Tibial nerve (tissue), 4 donors: ENCODE results near the gene RFNG. TPM values are rescaled to one million over a fixed set of nuclear protein-coding genes. Genes with fewer than 3 reads are reported as not detected.

Source experiments
- DNase-seq, 2 donors: peaks; one replicate each; pipeline ENCODE4 v3.0.0-alpha.2; 2019; ENCODE audit warnings: low spot score in 2 of 2
- H3K27ac ChIP-seq, 4 donors: fragments of 200-600 bp; sonication (generic) in 3 of 4; one replicate each; pipeline ENCODE4 v1.5.1; 2017 to 2019; ENCODE audit warnings: mild to moderate bottlenecking in 1 of 4
- H3K27me3 ChIP-seq, 2 donors: fragments of 200-600 bp; sonication (generic) in 1 of 2; one replicate each; pipeline versions ENCODE4 v1.5.1 to v1.6.0; 2017 to 2019
- H3K36me3 ChIP-seq, 3 donors: fragments of 200-600 bp; sonication (generic); one replicate each; pipeline ENCODE4 v1.5.1; 2018 to 2019
- H3K4me1 ChIP-seq, 4 donors: fragments of 200-600 bp; sonication (generic) in 3 of 4; one replicate each; pipeline ENCODE4 v1.5.1; 2017 to 2019
- H3K4me3 ChIP-seq, 4 donors: fragments of 200-600 bp; sonication (generic) in 3 of 4; one replicate each; pipeline ENCODE4 v1.5.1; 2017 to 2019; ENCODE audit warnings: mild to moderate bottlenecking in 1 of 4, moderate library complexity in 1 of 4
- H3K9me3 ChIP-seq, 4 donors: fragments of 200-600 bp; sonication (generic) in 3 of 4; one replicate each; pipeline ENCODE4 v1.5.1; 2017 to 2019
- CTCF ChIP-seq, 5 experiments: fragments of 200-600 bp in 3 of 5; fragments of 450-650 bp in 2 of 5; sonication (generic) in 3 of 5; IDR thresholded peaks; one replicate each; pipeline ENCODE4 v1.5.1; 2016 to 2019; ENCODE audit warnings: antibody characterized with exemption in 5 of 5, mild to moderate bottlenecking in 3 of 5, moderate library complexity in 2 of 5
- EP300 ChIP-seq, 2 donors: sonication (generic); formaldehyde crosslinking; IDR thresholded peaks; one replicate each; pipeline ENCODE4 v1.6.1; 2017; ENCODE audit warnings: antibody characterized with exemption in 2 of 2, mild to moderate bottlenecking in 1 of 2
- POLR2A ChIP-seq, 2 donors: fragments of 450-650 bp; IDR thresholded peaks; one replicate each; pipeline ENCODE4 v1.6.1; 2017; ENCODE audit warnings: antibody characterized with exemption in 2 of 2, mild to moderate bottlenecking in 2 of 2, moderate library complexity in 2 of 2
- WGBS, 2 donors: methylation state at CpG; one replicate each; pipeline ENCODE4 v1.1.5; 2018; 5-methylcytosine and 5-hydroxymethylcytosine counted together
- total RNA-seq, 4 donors: library from RNA; depleted of rRNA; stranded (reverse); fragments of >200 nt; gene quantifications; one replicate each; pipeline ENCODE4 v1.1.0, GENCODE V29; 2016

The RFNG gene
- total RNA-seq, 4 donors from 2014 or later = 43.5 to 70.2 (median 64.4) TPM

- no peak for DNase-seq
- Histone ChIP-seq H3K4me3 (no peak overlapping the region), H3K9me3 (no peaks in the 10 kb centered on the region), H3K36me3 (peaks cover 0 to 57% (median 0%) of the 10 kb centered on the region in 3 donors), H3K27ac (no peak overlapping the region), H3K27me3 (no peaks in the 10 kb centered on the region), H3K4me1 (peaks cover 0 to 30% (median 10%) of the 10 kb centered on the region in 4 donors)
- TF ChIP-seq EP300 (IDR thresholded peaks at IDR 0.05) (no peak), POLR2A (IDR thresholded peaks at IDR 0.05) (no peak), CTCF (IDR thresholded peaks at IDR 0.05) (no peak)
- WGBS, 2 donors = 76 to 83% methylated on average over 13 to 22 of the region's 24 CpGs
These were observed 34.6 kb downstream of the RFNG start for GRCh38 chr17:82016875-82017459.

- Histone ChIP-seq H3K9me3 (no peaks in the 10 kb centered on the region), H3K27me3 (no peaks in the 10 kb centered on the region), H3K36me3 (peaks cover 0 to 64% (median 0%) of the 10 kb centered on the region in 3 donors), H3K4me3 (no peak overlapping the region), H3K4me1 (peaks cover 0 to 23% (median 3%) of the 10 kb centered on the region in 4 donors), H3K27ac (no peak overlapping the region)
- DNase-seq = no peak
- WGBS, 2 donors = 84 to 88% methylated on average over 11 to 19 of the region's 28 CpGs
- TF ChIP-seq EP300 (IDR thresholded peaks at IDR 0.05) (no peak), CTCF (IDR thresholded peaks at IDR 0.05) (no peak), POLR2A (IDR thresholded peaks at IDR 0.05) (no peak)
These were observed 35.3 kb downstream of the RFNG start for GRCh38 chr17:82016061-82016874.

GRCh38 chr17:82015311-82015971, 36.2 kb downstream of the RFNG start:
- Histone ChIP-seq H3K27me3 (no peaks in the 10 kb centered on the region), H3K36me3 (peaks cover 0 to 72% (median 0%) of the 10 kb centered on the region in 3 donors), H3K27ac (no peak overlapping the region), H3K9me3 (no peaks in the 10 kb centered on the region), H3K4me3 (no peak overlapping the region), H3K4me1 (peaks cover 0 to 14% (median 0%) of the 10 kb centered on the region in 4 donors)
- 64 to 75% methylated on average over 20 to 24 of the region's 24 CpGs for WGBS, 2 donors
- no peak for DNase-seq
- TF ChIP-seq CTCF (IDR thresholded peaks at IDR 0.05) = no peak
- no peak for TF ChIP-seq EP300 (IDR thresholded peaks at IDR 0.05)
- no peak for TF ChIP-seq POLR2A (IDR thresholded peaks at IDR 0.05)

GRCh38 chr17:82014971-82015310, 36.7 kb downstream of the RFNG start:
- H3K27me3 ChIP-seq = no peaks in the 10 kb centered on the region
- 78 to 85% methylated on average over 12 of the region's 13 CpGs for WGBS, 2 donors
- DNase-seq = no peak

More at GRCh38 chr17:82014971-82015310, 36.7 kb downstream of the RFNG start:
- Histone ChIP-seq H3K4me1 (peaks cover 0 to 10% (median 0%) of the 10 kb centered on the region in 4 donors), H3K36me3 (peaks cover 0 to 73% (median 0%) of the 10 kb centered on the region in 3 donors), H3K4me3 (no peak overlapping the region), H3K27ac (no peak overlapping the region), H3K9me3 (no peaks in the 10 kb centered on the region)
- no peak for TF ChIP-seq EP300 (IDR thresholded peaks at IDR 0.05)
- TF ChIP-seq CTCF (IDR thresholded peaks at IDR 0.05) = no peak
- TF ChIP-seq POLR2A (IDR thresholded peaks at IDR 0.05) = no peak
